Activated CD8-positive, alpha-beta memory T cell treated with anti-CD3 and anti-CD28 coated beads for 36 hours (primary cell): Measurements from ENCODE around the gene IMMP1L. TPM values are rescaled to one million over a fixed set of nuclear protein-coding genes. Genes with fewer than 3 reads are reported as not detected.

Experiments
- CTCF ChIA-PET: fragments of 350-600 bp; sonication (Branson Sonifier 250); formaldehyde crosslinking; loops from one replicate; lab custom pipeline; 2021; ENCODE audit warnings: antibody characterized with exemption; lab: Charles Lee
- POLR2A ChIA-PET: fragments of 350-600 bp; sonication (Branson Sonifier 250); formaldehyde crosslinking; loops from one replicate; lab custom pipeline; 2021; ENCODE audit warnings: antibody characterized with exemption; lab: Charles Lee
- total RNA-seq, 2 experiments: library from RNA; stranded (reverse); gene quantifications; one replicate each; pipeline ENCODE4 v1.2.3, GENCODE V29; 2021

The IMMP1L gene
- total RNA-seq, 2 experiments from 2014 or later, result 28.8 to 29.4 TPM

DNA sequence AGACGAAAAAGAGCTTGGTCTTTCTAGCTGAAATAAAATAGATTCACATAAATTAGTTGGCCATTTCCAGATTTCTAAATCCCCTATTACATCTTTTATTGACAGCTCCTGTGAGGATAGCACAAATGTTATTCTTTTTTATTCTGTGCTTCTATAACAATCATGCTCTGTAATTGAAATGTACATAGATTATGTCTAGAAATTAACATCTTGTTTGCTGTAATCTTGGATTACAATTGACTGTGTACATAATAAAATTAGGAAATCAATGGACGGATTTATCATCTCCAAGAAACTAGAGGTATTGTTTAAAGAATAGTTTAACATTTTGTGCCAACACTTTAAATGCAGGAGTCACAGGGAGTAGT, 31.2 kb downstream of the IMMP1L start:
- CTCF ChIA-PET, result no interaction called here
- POLR2A ChIA-PET, result no interaction called here

DNA sequence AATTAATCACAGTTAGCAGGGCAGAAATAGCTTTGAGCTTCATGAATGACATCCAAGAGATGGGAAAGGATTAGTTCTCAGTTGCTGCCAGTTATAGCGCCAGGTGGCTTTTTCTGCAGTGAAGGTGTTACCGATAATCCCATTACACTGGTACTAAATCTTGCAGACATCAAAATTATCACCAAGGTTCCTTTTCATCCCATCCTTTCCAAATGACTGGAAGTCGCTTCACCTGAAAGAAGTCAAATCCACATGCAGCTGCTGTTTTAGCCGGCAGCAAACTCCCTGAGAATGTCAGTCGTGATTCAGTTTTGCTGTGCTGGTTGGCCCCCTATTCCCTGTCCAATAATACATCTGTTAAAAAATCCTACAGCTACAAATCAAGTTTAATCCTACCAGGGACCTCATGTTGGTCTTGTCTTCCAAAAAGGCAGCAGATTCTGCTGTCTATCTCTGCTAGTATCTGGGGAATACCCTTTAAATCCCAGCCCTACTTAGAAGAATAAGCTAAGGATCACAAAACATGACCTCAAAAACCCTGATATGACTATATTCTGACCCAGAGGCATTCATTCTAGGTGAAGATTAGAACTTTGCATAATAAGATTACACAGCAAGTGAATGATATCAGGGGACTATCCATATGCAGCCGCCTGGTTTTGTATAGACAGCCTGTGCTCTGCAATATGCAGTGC, 31.7 kb downstream of the IMMP1L start:
- ChIA-PET POLR2A (no interaction called here), CTCF (no interaction called here)

DNA sequence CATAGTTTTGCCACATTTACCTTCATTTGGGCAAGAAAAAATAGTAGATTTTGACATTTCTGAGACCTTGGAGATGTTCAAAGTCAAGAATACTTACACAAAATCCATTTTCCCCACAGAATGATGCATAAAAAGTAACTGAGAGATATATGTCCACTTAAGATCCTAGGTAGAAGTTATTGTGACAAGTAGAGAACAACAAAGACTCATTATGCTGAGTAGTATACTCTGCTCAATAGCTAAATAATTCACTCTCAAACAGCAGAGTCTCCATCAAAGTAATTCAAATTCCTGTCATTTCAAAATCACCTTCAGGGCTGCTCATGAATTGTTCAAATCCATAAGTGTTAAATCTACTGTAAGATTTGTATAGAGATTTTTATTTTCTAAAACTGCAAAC, 35.3 kb downstream of the IMMP1L start:
- POLR2A ChIA-PET, result no interaction called here
- CTCF ChIA-PET, result interaction anchor here (0.5 kb wide), 1 partner anchor 75 kb away, joined by 3 read pairs; no protein-coding TSS in a partner anchor

DNA sequence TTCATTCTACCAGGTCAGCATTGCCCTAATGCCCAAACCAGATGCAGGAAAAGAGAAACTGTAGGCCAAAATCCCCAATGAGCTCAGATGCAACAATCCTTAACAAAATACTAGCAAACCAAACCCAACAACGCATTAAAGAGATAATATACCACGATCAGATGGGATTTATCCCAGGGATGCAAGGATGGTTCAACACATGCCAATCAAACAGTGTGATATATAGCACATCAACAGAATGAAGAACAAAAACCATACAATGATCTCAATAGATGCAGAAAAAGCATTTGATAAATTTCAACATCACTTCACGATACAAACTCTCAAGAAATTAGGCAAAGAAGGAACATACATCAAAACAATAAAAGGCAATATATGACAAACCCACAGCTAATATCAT, 45.0 kb downstream of the IMMP1L start:
- POLR2A ChIA-PET, result no interaction called here
- CTCF ChIA-PET, result no interaction called here

DNA sequence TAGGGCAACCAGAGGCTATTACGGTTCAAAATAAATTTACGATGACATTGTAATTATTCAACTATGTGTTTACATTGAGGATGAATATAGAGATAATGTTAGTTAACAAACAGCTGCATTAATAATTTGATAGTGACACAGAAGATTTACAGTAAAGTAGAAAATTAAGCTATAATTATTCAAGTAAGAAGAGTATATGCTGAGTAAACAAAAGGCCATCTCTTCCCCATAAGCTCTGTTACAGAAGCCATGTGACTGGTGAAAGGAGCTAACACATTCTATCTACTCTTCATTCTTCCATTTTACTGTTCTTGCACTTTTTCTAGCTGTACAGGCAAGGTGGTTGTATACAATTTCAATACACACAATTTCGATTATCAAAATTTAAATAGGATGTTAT, 54.2 kb downstream of the IMMP1L start:
- POLR2A ChIA-PET, result no interaction called here
- CTCF ChIA-PET, result no interaction called here

DNA sequence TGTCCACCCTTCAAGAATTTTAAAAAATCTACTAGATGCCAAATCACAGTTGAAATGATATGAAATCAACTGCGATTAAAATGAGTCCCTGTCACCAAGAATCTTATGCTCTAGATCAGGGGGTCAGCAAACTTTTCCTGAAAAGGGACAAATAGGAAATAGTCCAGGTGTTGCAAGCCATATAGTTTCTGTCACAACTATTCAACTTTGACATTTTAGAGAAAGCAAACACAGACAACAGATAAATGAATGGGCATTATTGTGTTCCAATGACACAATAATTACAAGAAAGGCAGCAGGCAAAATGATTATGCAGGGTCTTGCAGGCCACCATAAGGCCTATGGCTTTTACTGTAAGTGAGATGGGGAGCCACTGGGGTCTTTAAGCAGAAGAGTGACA, 58.6 kb downstream of the IMMP1L start:
- CTCF ChIA-PET, result no interaction called here

DNA sequence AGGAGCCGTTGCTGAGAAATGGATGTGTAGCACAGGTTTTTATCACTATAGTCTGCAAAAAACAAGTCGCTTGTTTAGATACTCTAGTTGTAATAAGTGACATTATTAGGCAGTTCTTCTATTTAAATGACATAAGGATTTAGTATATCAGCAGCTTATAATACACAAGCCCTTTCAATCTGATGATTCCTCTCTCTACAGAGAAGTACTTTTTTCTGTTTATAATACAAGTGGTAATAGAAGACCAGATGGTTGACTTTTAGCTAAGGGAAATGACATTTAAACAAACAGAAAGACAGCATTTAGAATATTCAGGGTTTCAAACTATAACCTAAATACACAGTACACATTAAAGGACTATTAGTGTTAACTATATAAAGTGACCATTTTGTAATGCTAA, 60.4 kb downstream of the IMMP1L start:
- POLR2A ChIA-PET, result no interaction called here

More for the DNA sequence above, 58.6 kb downstream of the IMMP1L start:
- POLR2A ChIA-PET, result no interaction called here

DNA sequence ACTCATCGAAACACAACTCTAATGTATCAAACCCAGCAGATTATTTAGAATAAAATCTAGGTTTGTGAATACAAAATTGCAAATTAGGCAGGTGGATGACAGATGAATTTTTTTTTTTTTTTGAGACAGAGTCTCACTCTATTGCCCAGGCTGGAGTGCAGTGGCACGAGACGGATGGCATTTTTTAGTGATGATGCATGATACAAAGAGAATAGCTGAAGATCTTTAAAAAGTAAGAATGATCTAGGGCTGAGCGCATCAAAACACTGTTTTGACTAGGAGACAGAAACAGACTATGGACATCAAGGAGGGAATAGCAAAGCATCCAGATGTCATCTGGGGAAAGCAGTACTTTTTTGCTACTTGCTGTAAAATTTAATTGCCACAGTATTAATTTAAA, 63.8 kb downstream of the IMMP1L start:
- ChIA-PET POLR2A (no interaction called here), CTCF (no interaction called here)

More for the DNA sequence above, 60.4 kb downstream of the IMMP1L start:
- CTCF ChIA-PET, result no interaction called here

DNA sequence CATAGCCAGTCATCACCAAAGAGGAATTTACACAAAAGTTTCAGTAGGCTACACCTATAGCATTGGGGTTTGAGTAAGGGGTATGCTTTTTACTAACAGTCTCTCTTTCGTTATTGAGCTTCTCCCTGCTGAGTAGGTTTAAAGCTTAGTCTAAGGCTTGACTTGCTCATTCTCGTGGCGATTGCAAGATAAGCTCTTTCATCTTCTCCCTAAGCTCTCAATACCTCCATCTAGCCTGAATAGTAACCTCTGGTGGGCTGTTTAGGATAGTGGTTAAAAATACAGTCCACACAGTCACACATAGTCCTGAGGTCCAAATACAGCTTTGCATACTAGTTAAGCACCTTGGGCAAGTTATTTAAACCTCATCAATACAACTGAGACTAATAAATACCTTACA, 65.6 kb downstream of the IMMP1L start:
- ChIA-PET CTCF (no interaction called here), POLR2A (no interaction called here)

DNA sequence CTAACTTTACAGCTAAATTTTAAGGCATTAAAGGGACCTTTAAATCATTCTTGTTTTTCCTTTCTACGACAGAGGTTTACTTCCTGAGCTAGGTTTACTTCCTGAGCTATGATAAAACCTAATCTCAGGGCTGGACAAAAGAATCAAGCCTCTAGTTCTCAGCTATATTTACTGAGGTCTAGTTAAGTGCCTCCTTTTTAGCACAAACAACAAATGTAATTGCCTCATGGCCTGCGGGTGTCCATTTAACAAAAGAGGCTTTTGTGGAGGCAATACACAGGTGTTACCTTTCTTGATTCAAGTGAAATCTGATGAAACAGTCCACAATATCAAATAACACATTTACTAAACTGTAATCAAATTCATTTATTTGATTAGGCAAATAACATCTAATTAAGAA, 67.3 kb downstream of the IMMP1L start:
- ChIA-PET POLR2A (no interaction called here), CTCF (no interaction called here)

DNA sequence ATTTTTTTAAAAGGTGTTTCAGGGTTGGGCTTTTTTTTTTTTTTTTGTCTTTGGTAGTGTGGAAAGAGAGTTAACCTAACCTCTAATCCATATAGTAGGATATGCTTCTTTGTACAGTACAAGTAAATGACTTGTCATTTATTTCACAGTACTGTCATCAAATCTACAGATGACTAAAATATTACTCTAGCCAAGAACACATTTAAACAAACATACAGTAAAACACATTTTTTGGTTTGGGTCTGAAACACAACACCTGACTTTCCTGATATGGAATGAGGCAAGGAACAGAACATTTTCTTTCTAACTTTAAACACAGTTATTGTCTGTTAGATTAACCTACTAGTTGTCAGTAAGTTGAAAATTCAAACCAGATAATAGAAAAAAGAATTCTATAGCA, 68.1 kb downstream of the IMMP1L start:
- ChIA-PET POLR2A (no interaction called here), CTCF (no interaction called here)

DNA sequence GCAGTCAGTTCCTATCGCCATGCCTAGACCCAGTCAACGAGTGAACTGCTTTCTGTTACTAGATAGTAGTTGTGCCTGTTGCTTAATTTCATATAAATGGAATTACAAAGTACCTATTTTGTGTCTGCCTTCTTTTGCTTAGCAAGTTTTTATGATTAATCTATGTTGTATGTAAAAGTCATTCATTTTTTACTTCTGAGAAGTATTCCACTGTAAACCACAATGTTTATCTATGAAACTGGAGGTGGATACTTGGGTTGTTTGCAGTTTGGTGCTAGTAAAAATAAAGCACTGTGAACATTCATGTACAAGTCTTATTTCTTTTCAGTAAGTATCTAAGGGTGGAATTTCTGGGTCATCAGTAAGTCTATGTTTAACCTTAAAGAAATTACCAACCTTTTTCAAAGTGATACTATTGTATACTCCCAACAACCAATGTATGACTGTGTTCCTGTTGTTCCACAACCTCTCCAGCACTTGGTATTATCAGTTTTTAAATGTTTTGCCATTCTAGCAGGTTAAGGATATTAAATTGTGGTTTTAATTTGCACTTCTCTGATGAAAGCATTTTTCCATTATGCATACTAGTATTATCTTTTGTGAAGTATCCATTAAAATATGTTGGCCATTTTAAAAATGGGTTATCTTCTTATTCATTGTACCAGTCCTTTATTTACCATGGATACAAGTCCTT, 71.5 kb downstream of the IMMP1L start:
- ChIA-PET POLR2A (no interaction called here), CTCF (no interaction called here)

DNA sequence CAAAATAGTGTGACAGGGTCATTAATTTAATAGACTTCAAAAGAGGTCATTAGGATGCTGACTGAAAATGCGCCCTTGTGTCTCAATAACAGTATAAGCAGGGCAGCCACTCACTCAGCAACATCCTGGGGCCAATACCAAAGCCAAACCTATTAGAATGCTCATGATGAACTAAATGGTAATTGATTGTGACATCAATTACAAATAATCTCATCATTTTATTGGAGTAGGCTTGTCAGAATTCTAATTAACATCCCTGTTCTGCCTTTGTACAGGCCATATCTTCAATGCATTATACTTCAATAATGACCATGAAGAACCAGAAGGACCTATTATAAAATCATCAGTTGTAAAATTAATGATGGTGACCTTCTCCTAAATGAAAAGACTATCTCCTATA, 75.6 kb downstream of the IMMP1L start:
- ChIA-PET POLR2A (no interaction called here), CTCF (no interaction called here)

DNA sequence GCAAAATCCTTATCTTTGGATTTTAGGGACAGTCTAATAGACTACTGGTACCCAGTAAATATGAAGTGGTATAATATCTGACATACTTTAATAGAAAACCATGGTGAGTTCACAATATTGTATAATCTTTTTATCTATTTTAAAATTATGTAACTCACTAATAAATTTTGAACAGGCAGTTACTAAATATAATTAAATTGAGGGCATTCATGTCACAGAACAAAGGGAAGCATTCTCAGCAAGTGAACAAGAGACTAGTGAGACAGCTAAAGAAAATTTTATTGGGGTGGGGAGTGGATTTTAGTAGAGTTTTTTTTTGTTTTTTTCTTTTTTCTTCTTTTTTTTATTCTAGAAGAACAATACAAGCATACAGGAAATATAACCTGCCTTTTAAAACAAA, 84.8 kb downstream of the IMMP1L start:
- ChIA-PET POLR2A (no interaction called here), CTCF (no interaction called here)

DNA sequence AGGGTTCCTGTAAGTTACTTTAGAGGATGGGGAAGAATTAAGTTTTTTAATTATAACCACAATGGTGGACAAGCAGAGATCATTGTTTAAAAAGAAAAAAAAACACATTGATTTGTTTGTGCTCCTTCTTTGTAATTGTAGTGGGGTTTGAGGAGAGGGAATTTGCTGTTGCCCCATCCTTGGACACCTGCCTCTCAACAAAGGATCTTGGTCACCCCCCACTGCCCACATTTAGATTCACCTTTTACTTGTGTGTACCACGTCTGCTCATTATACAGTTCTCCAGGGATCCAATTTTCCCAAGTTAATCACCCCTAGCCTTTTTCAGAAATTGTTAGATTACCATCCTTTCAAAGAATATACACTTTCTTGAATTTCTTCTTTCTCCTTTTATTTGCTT, 86.7 kb downstream of the IMMP1L start:
- CTCF ChIA-PET, result no interaction called here
- POLR2A ChIA-PET, result no interaction called here

DNA sequence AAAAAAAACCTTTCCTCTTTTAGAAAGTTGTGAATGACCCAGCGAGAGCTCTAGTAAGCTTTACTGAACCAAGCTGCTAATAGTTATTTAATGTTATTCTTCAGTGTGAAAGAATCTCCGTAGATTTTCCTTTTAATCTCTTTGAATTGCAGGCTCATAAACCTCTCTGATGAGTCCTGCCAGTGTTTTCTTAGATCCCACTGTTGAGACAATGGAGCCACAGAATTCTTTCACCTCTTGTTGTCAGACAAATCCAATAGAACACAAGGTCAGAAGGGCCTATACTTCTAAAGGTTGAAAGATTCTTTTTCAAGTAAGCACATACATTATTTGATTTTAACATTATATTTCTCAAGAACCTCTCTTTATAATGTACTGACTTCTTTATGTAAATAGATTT, 87.6 kb downstream of the IMMP1L start:
- CTCF ChIA-PET, result no interaction called here
- POLR2A ChIA-PET, result no interaction called here

DNA sequence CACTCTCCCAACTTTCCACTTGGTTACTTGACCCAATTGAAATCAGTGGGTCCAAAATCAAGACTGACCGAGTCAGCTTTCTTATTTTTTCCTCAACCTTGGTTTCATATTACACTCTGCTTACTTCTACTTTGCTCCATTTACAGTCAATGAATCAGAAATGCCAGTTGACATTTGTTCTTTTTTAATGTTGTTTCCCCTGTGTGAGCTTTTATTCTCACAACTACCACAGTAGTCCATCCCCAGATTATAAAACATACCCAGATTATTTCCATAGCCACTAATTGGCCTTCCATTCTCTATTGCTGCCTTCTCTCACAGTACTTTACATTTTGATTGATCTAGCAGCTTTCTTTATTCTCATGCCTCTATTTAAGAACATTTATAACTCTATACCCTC, 89.8 kb downstream of the IMMP1L start:
- ChIA-PET POLR2A (interaction anchor here (0.6 kb wide), 1 partner anchor 122 kb away, joined by 4 read pairs; no protein-coding TSS in a partner anchor), CTCF (no interaction called here)

DNA sequence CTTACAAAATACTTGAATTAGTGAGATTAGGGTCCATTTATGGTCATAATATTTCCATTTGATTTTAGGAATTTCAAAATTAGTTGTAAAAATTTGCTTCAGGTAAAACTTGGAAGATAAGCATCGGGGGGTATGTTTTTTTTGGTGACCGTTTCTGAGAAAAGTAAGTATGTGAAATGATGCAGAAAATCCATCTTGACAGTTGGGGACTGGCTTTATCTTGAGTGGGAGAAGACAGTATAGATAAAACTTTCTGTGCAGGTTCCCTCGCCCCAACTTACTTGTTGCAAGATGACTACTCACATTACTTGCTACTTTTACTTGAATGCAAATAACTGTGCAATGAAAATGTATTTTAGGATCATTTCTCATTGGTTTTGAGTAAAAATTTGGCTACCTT, 90.3 kb downstream of the IMMP1L start:
- ChIA-PET POLR2A (interaction anchor here (0.6 kb wide), 1 partner anchor 122 kb away, joined by 4 read pairs; no protein-coding TSS in a partner anchor), CTCF (no interaction called here)

DNA sequence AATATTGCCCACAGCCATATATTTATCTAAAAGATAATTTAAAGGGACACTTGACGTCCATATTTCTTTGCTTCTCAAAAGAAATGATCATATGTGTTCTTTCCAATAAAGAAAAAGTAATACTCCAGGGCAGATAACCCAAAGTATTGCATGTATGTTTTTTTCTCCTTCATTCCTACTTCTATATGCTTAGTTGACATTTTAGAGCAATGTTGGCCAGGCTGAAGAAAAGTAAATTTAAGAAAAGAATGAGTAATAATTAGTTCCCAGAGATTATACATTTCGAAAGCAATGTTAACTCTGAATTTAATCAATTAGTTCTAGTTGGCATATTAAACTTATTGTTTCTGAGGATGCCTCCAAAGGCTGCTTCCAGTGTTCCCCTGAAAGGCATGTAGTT, 91.6 kb downstream of the IMMP1L start:
- ChIA-PET POLR2A (no interaction called here), CTCF (interaction anchor here (1.1 kb wide), 1 partner anchor 245 kb away, joined by 3 read pairs; no protein-coding TSS in a partner anchor)

DNA sequence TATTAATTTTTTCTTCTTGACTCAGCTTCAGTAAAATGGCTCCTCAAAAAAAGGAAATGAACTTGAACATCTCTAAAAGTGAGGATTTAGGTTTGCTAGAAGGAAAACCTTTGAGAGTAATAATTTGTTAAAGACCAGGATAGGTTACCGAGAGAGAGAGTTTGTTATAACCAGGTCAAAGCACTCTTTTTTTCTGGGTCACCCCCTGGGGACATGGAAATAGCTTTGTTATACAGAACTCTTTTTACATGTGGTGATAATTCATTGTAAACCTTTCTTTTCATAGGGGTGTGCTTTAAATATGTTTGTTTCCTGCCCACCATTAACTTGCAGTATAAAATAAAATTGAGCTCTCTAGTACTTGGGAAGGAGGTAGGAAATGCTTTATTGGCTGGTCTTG, 92.1 kb downstream of the IMMP1L start:
- CTCF ChIA-PET, result interaction anchor here (1.1 kb wide), 1 partner anchor 245 kb away, joined by 3 read pairs; no protein-coding TSS in a partner anchor
- POLR2A ChIA-PET, result no interaction called here

DNA sequence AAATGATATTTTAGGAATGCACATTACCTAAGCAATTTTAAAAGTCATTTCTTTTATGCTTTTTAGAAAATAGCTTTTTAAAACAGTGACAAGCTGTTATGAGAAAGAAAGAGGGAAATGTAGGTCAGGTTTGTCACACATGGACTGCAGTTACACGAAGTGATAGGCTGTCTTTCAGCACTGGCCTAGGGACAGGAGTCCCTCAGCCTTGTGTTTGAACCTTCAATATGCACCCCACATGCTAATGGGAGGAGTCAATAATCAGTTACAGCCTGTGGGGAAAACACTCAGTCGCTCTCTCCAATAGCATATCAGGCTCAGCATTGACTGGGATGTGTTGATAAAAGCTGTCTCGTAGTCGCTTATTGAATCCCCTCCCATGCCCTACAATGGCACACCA, 94.0 kb downstream of the IMMP1L start:
- ChIA-PET POLR2A (no interaction called here), CTCF (interaction anchor here (0.7 kb wide), 1 partner anchor 61 kb away, joined by 3 read pairs; no protein-coding TSS in a partner anchor)
